Colonic mucosa (tissue), 4 donors: ENCODE data around the gene DRGX. TPM values are rescaled to one million over a fixed set of nuclear protein-coding genes. Genes with fewer than 3 reads are reported as not detected.

Experiments
- DNase-seq: peaks from one replicate; pipeline ENCODE4 v3.0.0-alpha.2; 2020
- H3K27ac ChIP-seq: fragments of 200-600 bp; one replicate; pipeline ENCODE4 v1.8.0; 2021
- H3K27me3 ChIP-seq: fragments of 200-600 bp; one replicate; pipeline ENCODE4 v1.8.0; 2021
- H3K36me3 ChIP-seq: fragments of 200-600 bp; one replicate; pipeline ENCODE4 v1.8.0; 2021
- H3K4me1 ChIP-seq: fragments of 200-600 bp; one replicate; pipeline ENCODE4 v1.8.0; 2021; ENCODE audit warnings: mild to moderate bottlenecking
- H3K4me3 ChIP-seq: fragments of 200-600 bp; one replicate; pipeline ENCODE4 v1.8.0; 2021
- H3K9ac ChIP-seq, 2 donors: one replicate each; pipeline ENCODE4 v1.7.0; 2013; ENCODE audit warnings: control low read depth in 2 of 2, low read depth in 2 of 2, low read length in 2 of 2
- H3K9me3 ChIP-seq: fragments of 200-600 bp; one replicate; pipeline ENCODE4 v1.8.0; 2021
- CTCF ChIP-seq: fragments of 200-600 bp; IDR thresholded peaks from one replicate; pipeline ENCODE4 v1.8.0; 2022; ENCODE audit warnings: antibody characterized with exemption, mild to moderate bottlenecking
- intact Hi-C: fragments of 100-400 bp; cut with DNase I; formaldehyde crosslinking; loops from one replicate; pipeline ENCODE4 v1.14.1; 2022
- total RNA-seq, 2 donors: library from RNA; stranded (reverse); fragmentation: NEBNext Ultra II Directional in 1 of 2; extraction: Animal tissue kit (Norgen Biotek cat#: 25700) in 1 of 2; gene quantifications; one replicate each; pipeline ENCODE4 v1.2.1, GENCODE V29; 2021
- donor health status: healthy.
- donor health status: DM: no; HTN: no; CAD: no.
- donor health status: DM: no; HTN: no; CAD: no.

The DRGX gene
- total RNA-seq, 2 donors from 2014 or later, result 0.16 TPM; not detected in 1

DNA sequence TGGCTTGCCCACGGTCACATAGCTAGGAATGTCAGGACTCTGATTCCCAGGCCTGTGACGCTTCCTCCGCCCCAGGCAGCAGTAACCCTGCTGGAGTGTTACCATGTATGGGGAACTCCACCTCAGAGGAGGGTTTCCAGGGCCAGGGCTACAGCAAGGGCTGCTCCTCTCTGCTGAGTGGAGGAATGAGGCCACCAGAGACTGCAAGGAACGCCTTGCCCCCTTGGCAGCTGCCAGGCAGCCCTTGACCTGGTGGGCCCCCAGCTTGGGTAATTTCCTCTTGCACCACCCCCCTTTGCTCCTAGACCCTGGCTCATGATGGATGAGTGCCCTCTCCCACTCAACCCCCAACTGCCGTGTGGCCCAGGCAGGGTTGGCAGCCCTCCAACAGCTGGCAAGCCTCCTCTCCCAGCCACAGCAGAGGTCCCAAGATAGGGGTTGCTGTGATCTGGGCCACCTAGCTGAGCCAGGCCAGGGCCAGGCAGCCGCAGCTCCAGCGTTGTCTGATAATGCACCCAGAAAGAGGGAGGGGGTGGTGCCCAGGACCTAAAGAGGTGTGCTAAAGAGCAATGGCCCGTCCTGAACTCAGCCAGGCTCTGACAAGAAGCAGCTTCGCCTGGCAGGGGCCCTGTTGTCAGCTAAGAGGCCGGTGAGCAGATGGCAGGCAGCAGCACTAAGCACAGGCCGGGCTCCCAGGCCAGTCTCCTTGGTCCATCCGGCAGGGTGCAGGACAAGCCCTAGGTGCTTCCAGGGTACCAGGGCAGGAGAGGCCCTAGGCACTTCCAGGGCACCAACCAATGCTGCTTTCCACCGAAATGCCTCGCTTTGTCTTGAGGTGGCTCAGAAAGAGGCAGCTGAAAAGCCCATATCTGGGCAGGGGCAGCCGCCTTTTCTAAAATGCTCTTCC, 35.4 kb downstream of the DRGX start:
- no peak for TF ChIP-seq CTCF
- H3K27ac ChIP-seq, result no peak overlapping the region
- H3K9ac ChIP-seq, result no peak overlapping the region

GRCh38 chr10:49359349-49360270, 36.3 kb downstream of the DRGX start:
- H3K4me3 ChIP-seq, result no peak overlapping the region
- no peak overlapping the region for H3K9ac ChIP-seq
- no peak for DNase-seq
- H3K9me3 ChIP-seq, result no peaks in the 10 kb centered on the region
- no peaks in the 10 kb centered on the region for H3K36me3 ChIP-seq
- no peaks in the 10 kb centered on the region for H3K27me3 ChIP-seq
- no peak for TF ChIP-seq CTCF
- intact Hi-C loops, result no loop called here
- no peaks in the 10 kb centered on the region for H3K4me1 ChIP-seq
- no peak overlapping the region for H3K27ac ChIP-seq

More for the DNA sequence above, 35.4 kb downstream of the DRGX start:
- no peaks in the 10 kb centered on the region for H3K9me3 ChIP-seq
- no peaks in the 10 kb centered on the region for H3K27me3 ChIP-seq
- no peak overlapping the region for H3K4me3 ChIP-seq
- H3K36me3 ChIP-seq, result no peaks in the 10 kb centered on the region
- no peak for DNase-seq
- H3K4me1 ChIP-seq, result no peaks in the 10 kb centered on the region
- intact Hi-C loops, result no loop called here

DNA sequence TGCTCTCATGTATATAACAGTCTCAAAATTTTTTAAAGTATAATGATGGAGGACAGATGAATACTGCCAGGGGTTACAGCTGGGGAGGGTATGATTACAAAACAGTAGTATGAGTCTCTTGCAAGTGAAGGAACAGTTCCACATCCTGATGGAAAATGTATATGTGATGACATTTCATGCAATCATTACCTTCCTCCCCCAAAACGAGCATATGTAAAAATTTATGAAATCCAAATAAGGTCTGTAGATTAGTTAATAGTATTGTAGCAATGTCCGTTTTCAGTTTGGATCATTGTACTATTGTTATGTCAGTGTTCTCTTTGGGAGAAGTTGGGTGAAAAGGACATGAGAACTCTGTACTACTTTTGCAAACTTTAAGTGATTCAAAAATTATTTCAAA, 38.0 kb downstream of the DRGX start:
- no peak overlapping the region for H3K9ac ChIP-seq
- no peak overlapping the region for H3K4me3 ChIP-seq
- intact Hi-C loops, result no loop called here
- no peaks in the 10 kb centered on the region for H3K27me3 ChIP-seq
- DNase-seq, result no peak
- H3K4me1 ChIP-seq, result no peaks in the 10 kb centered on the region
- no peaks in the 10 kb centered on the region for H3K9me3 ChIP-seq
- no peaks in the 10 kb centered on the region for H3K36me3 ChIP-seq
- no peak overlapping the region for H3K27ac ChIP-seq
- TF ChIP-seq CTCF, result no peak

DNA sequence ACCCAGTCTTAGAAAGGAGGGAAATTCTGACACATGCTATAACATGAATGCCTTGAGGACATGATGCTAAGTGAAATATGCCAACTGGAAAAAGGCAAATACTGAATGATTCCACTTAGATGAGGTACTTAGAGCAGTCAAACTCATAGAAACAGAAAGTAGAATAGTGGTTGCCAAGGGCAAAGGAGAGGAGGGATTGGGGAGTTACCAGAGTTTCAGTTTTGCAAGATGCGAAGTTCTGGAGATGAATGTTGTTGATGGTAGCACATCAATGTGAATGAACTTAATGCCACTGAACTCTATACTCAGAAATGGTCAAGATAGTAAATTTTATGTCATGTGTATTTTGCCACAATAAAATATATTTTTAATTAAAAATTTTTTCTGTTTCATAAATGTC, 38.9 kb downstream of the DRGX start:
- Histone ChIP-seq H3K9ac (no peak overlapping the region), H3K4me1 (no peaks in the 10 kb centered on the region), H3K36me3 (no peaks in the 10 kb centered on the region), H3K9me3 (no peaks in the 10 kb centered on the region), H3K27me3 (no peaks in the 10 kb centered on the region), H3K27ac (no peak overlapping the region), H3K4me3 (no peak overlapping the region)
- TF ChIP-seq CTCF, result no peak
- DNase-seq, result no peak
- intact Hi-C loops, result no loop called here

- Histone ChIP-seq H3K4me3 (no peak overlapping the region), H3K27ac (no peak overlapping the region), H3K27me3 (no peaks in the 10 kb centered on the region), H3K9me3 (no peaks in the 10 kb centered on the region), H3K36me3 (no peaks in the 10 kb centered on the region), H3K4me1 (no peaks in the 10 kb centered on the region), H3K9ac (no peak overlapping the region)
- no peak for TF ChIP-seq CTCF
- intact Hi-C loops, result no loop called here
- DNase-seq, result no peak
Observed at GRCh38 chr10:49356181-49356580, 39.7 kb downstream of the DRGX start.
